ENCODE measurements around the gene FMO5. TPM values are rescaled to one million over a fixed set of nuclear protein-coding genes. Genes with fewer than 3 reads are reported as not detected.

FMO5 gene
- total and polyA plus RNA-seq, 2 of the 13 experiments (the other 11 are each of a cell fraction or from before 2014, with no cell fraction given): 48.2 to 149 TPM

DNA sequence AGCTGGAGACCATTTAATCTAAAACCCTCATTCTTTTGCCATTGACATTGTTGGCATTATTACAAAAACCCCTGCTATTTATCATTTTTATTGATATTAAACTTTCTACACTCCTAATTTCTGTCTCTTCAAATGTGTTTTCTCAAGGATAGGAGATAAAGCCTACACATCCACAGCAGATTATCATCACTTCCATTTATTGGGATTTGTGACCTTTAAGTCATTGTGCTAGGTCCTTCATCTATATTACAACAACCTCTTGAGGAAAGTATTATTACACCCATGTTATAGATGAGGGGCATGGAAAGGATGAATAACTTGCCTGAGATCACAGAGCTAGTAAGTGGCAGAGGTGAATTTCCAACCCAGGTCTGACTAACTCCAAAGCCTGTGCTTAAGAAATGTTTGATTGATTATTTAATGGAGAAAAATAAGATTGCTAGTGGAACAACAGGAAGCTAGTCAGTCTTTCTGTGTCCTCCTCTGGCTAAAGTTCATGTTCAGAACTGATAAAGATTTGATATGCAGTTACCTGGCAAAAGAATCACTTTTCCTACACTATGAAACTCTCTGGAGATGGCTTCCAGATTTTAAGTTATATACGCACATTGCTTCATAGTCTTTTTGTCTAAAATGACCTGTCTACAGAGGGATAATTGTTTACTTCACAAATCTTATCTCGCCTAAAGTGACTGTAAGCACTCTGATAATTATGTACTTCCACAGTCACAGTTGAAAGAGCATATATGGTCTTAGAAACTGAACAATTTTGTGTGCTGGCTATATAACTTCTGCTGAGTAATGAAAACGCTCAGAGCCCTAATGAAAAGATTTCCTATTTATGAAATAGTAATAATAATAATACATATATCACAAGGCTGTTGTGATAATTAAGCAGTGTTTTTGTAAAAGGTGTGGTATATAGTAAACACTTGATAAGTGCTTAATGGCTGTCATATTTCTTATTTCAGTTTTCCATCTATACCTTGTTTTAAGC, 15.0 kb downstream of the FMO5 start:
- H3K4me2 ChIP-seq (ENCODE audit: low read depth, low read length): no peak overlapping the region
- FAIRE-seq: no peak
- POLR2A ChIA-PET: interaction anchor here (1.3 to 7.6 kb wide), 6 partner anchors 9 to 41 kb away, joined by 5 to 101 read pairs (median 10); partner anchors contain the start of genes CHD1L and FMO5
- peak overlapping the region; percentile 19 for H3K27ac ChIP-seq (ENCODE audit: extremely low read length, insufficient read depth, low read length)
- H3K4me1 ChIP-seq (ENCODE audit: insufficient read depth, low read length): peaks cover 66% of the 10 kb centered on the region
- H3K27me3 ChIP-seq (ENCODE audit: control insufficient read depth in 1 of 2, insufficient read depth in 2 of 2, low read length in 2 of 2): no peaks in the 10 kb centered on the region
- no peaks in the 10 kb centered on the region for H4K20me1 ChIP-seq (ENCODE audit: insufficient read depth, low read length)
- no peak overlapping the region for H2AFZ ChIP-seq (ENCODE audit: low read length)
- H3K36me3 ChIP-seq (replicated peaks in 1 of 2; ENCODE audit: control insufficient read depth in 1 of 2, insufficient read depth in 2 of 2, low read length in 2 of 2): peaks cover 11 to 40% of the 10 kb centered on the region in 2 experiments
- CTCF ChIA-PET (ENCODE audit: low intra/inter-chr PET ratio, low total read pairs): interaction anchor here (0.9 to 1.4 kb wide), 2 partner anchors 32 to 38 kb away, joined by 3 to 6 read pairs; partner anchors contain the start of genes CHD1L and PRKAB2
- no peak for ATAC-seq
- no peak overlapping the region for H3K9ac ChIP-seq (ENCODE audit: insufficient read depth, low read depth, low read length)
- no peaks in the 10 kb centered on the region for H3K9me3 ChIP-seq (ENCODE audit: low read length)
- intact Hi-C loops (cut with micrococcal nuclease; ENCODE audit: unreplicated experiment) (no loop called here), in situ Hi-C loops (cut with HindIII; ENCODE audit: extremely low pct_ligation_motif_present, low pct_unique_long_range_greater_than_20kb) (no loop called here)
- DNase-seq (ENCODE audit: low spot score): no peak
- H3K4me3 ChIP-seq (replicated peaks in 1 of 3; ENCODE audit: insufficient read depth in 1 of 3, low read depth in 2 of 3, low read length in 3 of 3): no peak overlapping the region
- H3K79me2 ChIP-seq (ENCODE audit: insufficient read depth, low read length): peaks cover 20% of the 10 kb centered on the region
- no TSS peak for BruUV-seq (replicated peaks)
- 83% methylated on average over 3 of the region's 3 CpGs for WGBS (ENCODE audit: low lambda C conversion rate)
- peak in 1 of 2 experiments; percentile 66; a peak in 2 of 4 replicates for TF ChIP-seq MAFK (conservative IDR thresholded peaks at IDR 0.05 in 1 of 2, IDR thresholded peaks at IDR 0.05 in 1 of 2; ENCODE audit: low read length in 2 of 2)
- TF ChIP-seq MAFF (IDR thresholded peaks at IDR 0.05; ENCODE audit: low read depth, low read length): peak; percentile 53; the same call in 1 of the 2 replicates
- no peak for TF ChIP-seq NFAT5 (CRISPR knock-in tag; IDR thresholded peaks at IDR 0.05)
- no peak for TF ChIP-seq DNMT1 (CRISPR knock-in tag; IDR thresholded peaks at IDR 0.05)
- no peak for TF ChIP-seq HES4 (CRISPR knock-in tag; IDR thresholded peaks at IDR 0.05; ENCODE audit: borderline replicate concordance)
- peak; percentile 28 for TF ChIP-seq RBM22 (optimal IDR thresholded peaks at IDR 0.05; ENCODE audit: low read length)
- no peak for TF ChIP-seq ZNF558 (CRISPR knock-in tag; IDR thresholded peaks at IDR 0.05; ENCODE audit: borderline replicate concordance)
- TF ChIP-seq TMF1 (CRISPR knock-in tag; IDR thresholded peaks at IDR 0.05; ENCODE audit: low read depth): no peak
- no peak for TF ChIP-seq HNRNPL (IDR thresholded peaks at IDR 0.05; ENCODE audit: low read depth, low read length)
- 0 out of 2 replicates have a peak, but pooled peaks have one; percentile 5 for TF ChIP-seq RBFOX2 (IDR thresholded peaks at IDR 0.05; ENCODE audit: low read depth, low read length)

Measured in HepG2 (cell line).